Measurements from ENCODE around the gene FMN1. TPM values are rescaled to one million over a fixed set of nuclear protein-coding genes. Genes with fewer than 3 reads are reported as not detected.

Gene FMN1
- total and polyA plus RNA-seq, 7 donors = 3.0 to 19.9 (median 6.7) TPM

- DNase-seq = no peak
- intact Hi-C loops (cut with DNase I) = no loop called here
- Histone ChIP-seq H3K4me1 (no peaks in the 10 kb centered on the region), H3K4me3 (peak overlapping the region in 2 of 4 donors; percentile 2 to 12), H3K36me3 (no peaks in the 10 kb centered on the region), H3K27me3 (no peaks in the 10 kb centered on the region), H3K27ac (no peak overlapping the region), H3K9me3 (no peaks in the 10 kb centered on the region)
- TF ChIP-seq EP300 (IDR thresholded peaks at IDR 0.05) = no peak
- no peak for TF ChIP-seq CTCF (IDR thresholded peaks at IDR 0.05)
- TF ChIP-seq POLR2A (IDR thresholded peaks at IDR 0.05) = no peak
- TF ChIP-seq POLR2AphosphoS5 (IDR thresholded peaks at IDR 0.05) = no peak
- WGBS, 2 donors = 14 to 28% methylated on average over 9 of the region's 9 CpGs
These were observed 7.1 kb upstream of the FMN1 start for GRCh38 chr15:33201491-33202231.

- Histone ChIP-seq H3K4me1 (no peaks in the 10 kb centered on the region), H3K36me3 (no peaks in the 10 kb centered on the region), H3K9me3 (no peaks in the 10 kb centered on the region), H3K27me3 (no peaks in the 10 kb centered on the region), H3K27ac (no peak overlapping the region), H3K4me3 (no peak overlapping the region)
- DNase-seq = no peak
- TF ChIP-seq EP300 (IDR thresholded peaks at IDR 0.05) (no peak), POLR2A (IDR thresholded peaks at IDR 0.05) (no peak), POLR2AphosphoS5 (IDR thresholded peaks at IDR 0.05) (no peak), CTCF (IDR thresholded peaks at IDR 0.05) (no peak)
- WGBS, 2 donors = 90 to 93% methylated on average over 7 of the region's 7 CpGs
- intact Hi-C loops (cut with DNase I) = no loop called here
These were observed 6.4 kb upstream of the FMN1 start for GRCh38 chr15:33200903-33201302.

- intact Hi-C loops (cut with DNase I) = no loop called here
- DNase-seq = no peak
- Histone ChIP-seq H3K27ac (no peak overlapping the region), H3K36me3 (no peaks in the 10 kb centered on the region), H3K9me3 (no peaks in the 10 kb centered on the region), H3K27me3 (no peaks in the 10 kb centered on the region), H3K4me1 (no peaks in the 10 kb centered on the region), H3K4me3 (no peak overlapping the region)
- WGBS, 2 donors = 66 to 87% methylated on average over 5 of the region's 5 CpGs
- TF ChIP-seq POLR2A (IDR thresholded peaks at IDR 0.05) = no peak
- no peak for TF ChIP-seq POLR2AphosphoS5 (IDR thresholded peaks at IDR 0.05)
- TF ChIP-seq CTCF (IDR thresholded peaks at IDR 0.05) = no peak
These were observed 5.9 kb upstream of the FMN1 start for GRCh38 chr15:33200444-33200843.

- H3K9me3 ChIP-seq = no peaks in the 10 kb centered on the region
- H3K4me3 ChIP-seq = no peak overlapping the region
- no peak for DNase-seq
- no peak for TF ChIP-seq CTCF (IDR thresholded peaks at IDR 0.05)
- TF ChIP-seq EP300 (IDR thresholded peaks at IDR 0.05) = no peak
- TF ChIP-seq POLR2A (IDR thresholded peaks at IDR 0.05) = no peak
- TF ChIP-seq POLR2AphosphoS5 (IDR thresholded peaks at IDR 0.05) = no peak
- 93 to 95% methylated on average over 4 of the region's 4 CpGs for WGBS, 2 donors
- H3K36me3 ChIP-seq = no peaks in the 10 kb centered on the region
- intact Hi-C loops (cut with DNase I) = no loop called here
- H3K27ac ChIP-seq = no peak overlapping the region
- peaks cover 0 to 7% (median 5%) of the 10 kb centered on the region in 4 donors for H3K4me1 ChIP-seq
- no peaks in the 10 kb centered on the region for H3K27me3 ChIP-seq
These were observed 4.0 kb upstream of the FMN1 start for GRCh38 chr15:33198541-33198940.

GRCh38 chr15:33197636-33198035, 3.1 kb upstream of the FMN1 start:
- TF ChIP-seq EP300 (IDR thresholded peaks at IDR 0.05) (no peak), POLR2A (IDR thresholded peaks at IDR 0.05) (no peak), CTCF (IDR thresholded peaks at IDR 0.05) (no peak), POLR2AphosphoS5 (IDR thresholded peaks at IDR 0.05) (no peak)
- no peaks in the 10 kb centered on the region for H3K36me3 ChIP-seq
- 91 to 93% methylated on average over 5 of the region's 5 CpGs for WGBS, 2 donors
- H3K27me3 ChIP-seq = no peaks in the 10 kb centered on the region
- DNase-seq = no peak
- no peak overlapping the region for H3K4me3 ChIP-seq
- H3K9me3 ChIP-seq = no peaks in the 10 kb centered on the region
- intact Hi-C loops (cut with DNase I) = no loop called here
- peaks cover 0 to 7% (median 5%) of the 10 kb centered on the region in 4 donors for H3K4me1 ChIP-seq
- H3K27ac ChIP-seq = no peak overlapping the region
